Measurements from ENCODE around the gene EVX2.

- TF ChIP-seq CTCF (IDR thresholded peaks at IDR 0.05; ENCODE audit: borderline replicate concordance, extremely low read depth, low read length, poor library complexity, severe bottlenecking) (no peak), EZH2 (IDR thresholded peaks at IDR 0.05; ENCODE audit: borderline replicate concordance, low read depth, low read length, severe bottlenecking) (no peak)
These were observed 10.1 kb upstream of the EVX2 start for GRCh38 chr2:176093898-176094249.

Data from DND-41 (cell line).